NCI-H1417 treated with DMSO at 0.1 percent for 48 hours (cell line): ENCODE results near the gene SEC61B.

Experiments
- DNase-seq: peaks from one replicate; lab custom pipeline; 2025; lab: John Stamatoyannopoulos, UW

Gene SEC61B

GRCh38 chr9:99274495-99274894, 52.4 kb downstream of the SEC61B start:
- DNase-seq = no peak
